Measurements from ENCODE around the gene JARID2.
"Not testable (repeated sequence)": the region's sequence is repeated elsewhere in the genome, so short reads cannot be mapped to it uniquely, and the experiment has no call there.

JARID2 gene

DNA sequence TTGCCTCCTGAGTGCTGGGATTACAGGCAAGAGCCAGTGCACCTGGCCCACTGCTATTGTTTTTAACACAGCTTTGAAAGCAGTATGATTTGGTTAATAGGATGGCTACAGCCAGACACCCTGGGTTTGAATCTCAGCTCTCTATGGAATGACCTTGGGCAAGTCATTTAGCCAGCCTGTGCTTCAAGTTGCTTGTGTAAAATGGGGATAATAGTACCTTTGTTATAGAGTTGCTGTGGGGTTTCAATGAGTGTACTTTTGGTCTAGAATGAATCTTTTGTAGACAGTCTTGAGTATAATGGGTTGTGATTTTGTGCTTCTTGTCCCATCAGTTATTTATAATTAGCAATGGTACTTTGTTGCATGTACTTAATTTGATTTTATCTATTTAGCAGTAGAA is 70.9 kb downstream of the JARID2 start:
- no peak for DNase-seq

GRCh38 chr6:15317251-15317650 is 71.4 kb downstream of the JARID2 start:
- DNase-seq = no peak

- DNase-seq = peak; percentile 37
Measured at GRCh38 chr6:15317934-15318902, 72.3 kb downstream of the JARID2 start.

DNA sequence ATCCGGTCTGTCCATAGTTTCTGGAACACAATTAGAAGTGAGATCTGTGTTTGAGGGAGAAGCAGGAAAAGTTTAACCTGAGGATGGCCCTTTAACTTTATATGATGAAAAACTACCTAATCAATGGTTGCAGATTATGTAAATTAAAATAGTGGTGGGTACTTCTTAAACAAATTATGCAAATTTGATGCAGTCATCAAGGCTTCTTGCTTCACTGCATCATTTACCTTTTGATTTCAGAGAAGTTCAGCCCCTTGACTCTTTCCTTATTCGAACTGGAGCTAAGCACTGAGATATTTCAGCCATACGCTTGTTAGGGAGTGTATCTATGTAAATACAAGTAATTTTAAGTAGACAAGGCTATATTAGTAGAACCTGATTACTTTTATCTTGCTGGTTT is 73.8 kb downstream of the JARID2 start:
- DNase-seq = no peak

GRCh38 chr6:15320693-15321092 is 74.8 kb downstream of the JARID2 start:
- DNase-seq = no peak

- DNase-seq = no peak
Measured at GRCh38 chr6:15322184-15322583, 76.3 kb downstream of the JARID2 start.

DNA sequence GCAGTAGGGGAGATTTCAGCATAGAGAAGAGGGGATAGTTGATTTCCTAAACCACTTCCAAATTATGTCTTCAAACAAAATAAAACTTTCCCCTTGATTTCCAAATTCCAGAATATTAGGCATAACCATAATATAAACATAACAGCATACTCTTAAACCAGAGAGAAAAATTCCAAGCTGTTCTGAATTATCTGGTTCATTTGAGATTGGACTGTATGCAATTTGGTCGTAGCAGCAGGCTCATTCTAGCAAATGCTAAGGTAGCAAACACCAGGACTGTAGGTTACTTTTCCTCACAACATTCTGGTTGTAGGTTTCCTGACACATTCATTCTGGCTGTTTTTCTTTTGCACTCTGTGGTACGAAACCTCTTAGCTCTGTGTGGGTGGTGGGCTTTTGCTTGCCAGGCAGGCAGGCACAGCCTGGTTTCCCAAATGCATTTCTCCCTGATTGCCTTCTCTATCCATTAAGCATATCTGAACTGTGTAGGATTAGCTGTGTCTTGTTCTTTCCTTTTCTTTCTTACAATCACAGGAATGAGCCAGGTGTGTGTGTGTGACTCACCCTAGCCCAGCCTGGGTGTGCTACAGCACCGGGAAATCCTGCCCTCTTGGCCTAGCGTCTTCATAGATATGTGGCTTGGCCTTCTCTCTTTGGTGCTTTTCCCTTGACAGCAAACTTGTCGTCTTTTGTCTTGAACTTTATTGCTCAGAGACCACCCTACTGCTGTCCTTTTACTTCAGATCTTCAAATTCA is 77.1 kb downstream of the JARID2 start:
- no peak for DNase-seq

DNA sequence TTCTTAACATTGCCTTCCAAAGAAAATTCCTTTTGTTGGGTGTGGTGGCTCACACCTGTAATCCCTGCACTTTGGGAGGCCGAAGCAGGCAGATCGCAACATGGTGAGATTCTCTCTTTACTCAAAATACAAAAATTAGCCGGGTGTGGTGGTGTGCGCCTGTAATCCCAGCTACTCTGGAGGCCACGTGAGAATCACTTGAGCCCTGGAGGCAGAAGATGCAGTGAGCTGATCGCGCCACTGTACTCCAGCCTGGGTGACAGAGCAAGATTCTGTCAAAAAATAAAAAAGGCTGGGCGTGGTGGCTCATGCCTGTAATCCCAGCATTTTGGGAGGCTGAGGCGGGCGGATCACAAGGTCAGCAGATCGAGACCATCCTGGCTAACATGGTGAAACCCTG is 77.7 kb downstream of the JARID2 start:
- not testable (repeated sequence) for DNase-seq

DNA sequence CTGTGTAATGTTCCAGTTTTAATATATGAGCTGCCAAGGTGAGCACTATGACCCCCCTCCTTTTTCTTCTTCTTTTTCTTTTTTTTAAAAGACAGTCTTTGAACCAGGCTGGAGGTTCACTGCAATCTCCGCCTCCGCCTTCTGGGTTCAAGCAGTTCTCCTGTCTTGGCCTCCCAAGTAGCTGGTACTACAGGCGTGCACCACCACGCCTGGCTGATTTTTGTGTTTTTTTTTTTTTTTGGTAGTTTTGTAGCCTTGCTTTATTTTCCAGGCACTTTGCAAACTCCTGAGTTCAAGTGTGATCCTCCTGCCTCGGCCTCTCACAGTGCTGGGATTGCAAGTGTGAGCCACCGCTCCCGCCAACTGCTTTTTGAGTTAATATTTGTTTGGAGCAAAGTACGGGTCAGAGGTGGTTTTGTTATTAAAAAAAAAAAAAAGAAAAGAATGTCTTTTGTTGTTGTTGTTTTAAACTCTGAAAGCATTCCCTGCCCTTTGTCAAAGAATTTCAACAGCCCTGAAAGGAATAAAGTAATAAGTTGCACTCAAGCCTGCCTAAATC is 78.6 kb downstream of the JARID2 start:
- DNase-seq = no peak

DNA sequence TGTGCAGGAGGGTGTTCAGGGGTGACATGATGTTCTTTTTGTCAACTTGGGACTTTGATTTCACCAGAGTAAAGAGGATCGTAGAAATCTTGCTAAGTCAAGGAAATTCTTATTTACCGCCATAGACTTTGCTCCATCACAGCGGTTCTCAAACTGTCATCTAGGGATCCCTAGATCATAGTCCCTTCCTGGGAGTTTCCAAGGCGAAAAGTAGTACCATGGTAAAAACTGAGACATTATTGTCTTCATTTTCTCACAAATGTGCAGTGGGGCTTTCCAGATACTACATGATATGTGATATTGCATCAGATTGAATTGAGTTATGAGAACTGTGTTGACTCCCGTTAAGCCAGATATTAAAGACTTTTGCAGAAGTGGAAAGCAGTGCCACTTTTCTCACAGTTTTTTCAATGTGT is 79.7 kb downstream of the JARID2 start:
- DNase-seq = no peak

DNA sequence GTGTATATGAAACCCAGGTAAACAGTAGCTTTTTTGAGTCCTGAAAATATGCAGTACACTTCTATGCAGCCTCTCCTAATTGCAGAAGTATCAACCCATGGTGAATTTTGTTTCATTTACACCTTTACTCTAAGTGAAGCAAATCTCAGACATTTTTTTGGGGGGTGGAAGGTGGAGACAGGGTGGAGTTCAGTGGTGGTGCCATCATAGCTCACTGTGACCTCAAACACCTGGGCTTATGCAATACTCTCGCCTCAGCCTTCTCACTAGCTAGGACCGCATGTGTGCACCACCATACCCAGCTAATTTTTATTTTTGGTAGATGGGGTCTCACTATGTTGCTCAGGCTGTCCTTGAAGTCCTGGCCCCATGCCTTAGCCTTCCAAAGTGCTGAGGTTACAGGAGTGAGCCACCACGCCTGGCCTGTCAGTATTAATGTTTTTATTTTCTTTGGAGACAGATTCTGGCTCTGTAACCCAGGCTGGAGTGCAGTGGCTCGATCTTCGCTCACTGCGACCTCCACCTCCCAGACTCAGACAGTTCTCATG is 80.3 kb downstream of the JARID2 start:
- DNase-seq = no peak

DNA sequence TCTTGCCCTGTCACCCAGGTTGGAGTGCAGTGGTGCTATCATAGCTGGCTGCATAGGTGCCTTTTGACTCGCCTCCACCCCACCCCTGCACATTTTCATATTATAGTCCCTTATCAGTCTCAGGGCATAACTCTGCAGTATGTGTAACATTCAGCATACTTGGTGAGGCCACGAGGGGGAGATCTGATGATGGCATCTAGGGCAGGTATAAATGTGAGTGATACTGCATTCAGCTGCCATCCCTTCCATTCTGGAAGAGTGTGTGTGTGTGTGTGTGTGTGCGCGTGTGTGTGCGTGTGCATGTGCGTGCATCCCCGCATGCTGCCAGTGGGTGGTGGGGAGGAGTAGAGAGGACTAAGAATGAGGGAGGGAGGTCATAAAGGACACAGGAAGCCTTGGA is 81.4 kb downstream of the JARID2 start:
- DNase-seq = peak; percentile 35

DNA sequence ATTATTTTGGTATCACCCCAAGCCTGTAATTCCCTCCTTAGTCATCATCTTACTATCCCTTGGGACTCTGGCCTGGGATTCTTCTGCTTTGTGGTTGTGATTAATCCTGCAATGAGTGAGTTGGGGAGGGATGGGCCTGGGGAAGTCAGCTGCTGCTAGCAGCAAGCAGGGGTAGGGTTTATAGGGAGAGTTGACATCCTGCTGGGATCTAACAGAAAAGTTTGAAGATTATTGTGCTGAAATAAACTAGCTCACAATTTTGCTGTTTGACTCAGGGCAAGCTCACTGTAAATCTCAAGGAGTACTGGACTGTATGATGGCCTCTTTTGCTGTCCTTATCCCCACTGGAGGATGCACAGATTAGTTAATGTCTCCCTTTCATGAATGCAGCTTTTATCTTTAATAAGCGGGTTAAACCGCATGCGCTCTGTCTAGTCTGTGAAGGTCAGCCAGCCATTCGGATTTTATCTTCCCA is 83.4 kb downstream of the JARID2 start:
- peak; percentile 60 for DNase-seq

GRCh38 chr6:15330174-15330944 is 84.5 kb downstream of the JARID2 start:
- DNase-seq = no peak

- no peak for DNase-seq
Measured at GRCh38 chr6:15331143-15331542, 85.3 kb downstream of the JARID2 start.

GRCh38 chr6:15331629-15332251 is 85.9 kb downstream of the JARID2 start:
- DNase-seq = no peak

DNA sequence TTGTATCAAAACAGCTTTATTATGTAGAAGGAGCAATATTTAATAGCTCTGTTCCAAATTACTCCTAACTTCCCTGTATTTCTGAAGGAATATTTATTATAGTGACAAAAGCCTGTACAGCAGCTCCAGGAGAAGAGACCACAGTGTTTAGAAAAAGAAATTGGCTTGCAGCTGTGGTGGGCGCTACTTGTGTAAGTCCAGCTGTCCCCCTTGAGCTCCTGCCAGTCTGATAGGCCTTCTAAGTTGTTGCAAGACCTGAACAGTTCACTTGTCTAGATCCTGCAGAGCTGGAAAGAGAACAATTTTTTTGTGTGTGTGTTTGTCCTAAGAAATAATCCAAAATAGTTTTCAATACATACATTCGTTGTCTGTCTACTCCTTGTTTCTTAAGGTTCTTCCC is 86.6 kb downstream of the JARID2 start:
- DNase-seq = no peak

GRCh38 chr6:15335385-15335784 is 89.5 kb downstream of the JARID2 start:
- DNase-seq = no peak

- no peak for DNase-seq
Measured at GRCh38 chr6:15335916-15336315, 90.0 kb downstream of the JARID2 start.

- no peak for DNase-seq
Measured at GRCh38 chr6:15336900-15337560, 91.2 kb downstream of the JARID2 start.

- no peak for DNase-seq
Measured at GRCh38 chr6:15337582-15337981, 91.7 kb downstream of the JARID2 start.
